ENCODE data around the gene RNF181. TPM values are rescaled to one million over a fixed set of nuclear protein-coding genes. Genes with fewer than 3 reads are reported as not detected.

RNF181 gene
- total RNA-seq, 1 experiment from 2014 or later, result 156 TPM

DNA sequence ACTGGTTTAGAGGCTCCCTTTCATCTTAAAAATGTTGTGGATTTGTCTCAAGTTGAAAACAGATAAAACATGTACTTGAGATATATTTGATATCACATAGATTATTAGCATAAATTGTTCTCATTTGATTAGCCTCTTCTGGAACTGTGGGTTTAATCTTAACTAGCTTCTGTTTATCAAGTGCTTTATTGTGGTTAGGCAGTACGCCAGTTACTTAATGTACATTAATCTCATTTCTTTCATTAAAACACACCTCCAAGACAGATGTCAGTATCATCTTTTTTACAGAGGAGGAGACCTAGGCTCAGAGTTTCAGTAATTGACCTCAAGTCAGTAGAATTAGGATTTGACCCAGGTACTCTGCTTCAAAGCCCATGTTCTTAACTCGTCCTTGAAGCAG is 50.6 kb downstream of the RNF181 start:
- TF ChIP-seq TCF7L2 (IDR thresholded peaks at IDR 0.05; ENCODE audit: low read depth, low read length) (no peak), SIN3A (IDR thresholded peaks at IDR 0.05; ENCODE audit: borderline replicate concordance, insufficient read depth, low read depth, low read length) (no peak), POLR2AphosphoS5 (IDR thresholded peaks at IDR 0.05; ENCODE audit: low read depth, low read length) (no peak)
- TF ChIP-seq, protein P1, sequence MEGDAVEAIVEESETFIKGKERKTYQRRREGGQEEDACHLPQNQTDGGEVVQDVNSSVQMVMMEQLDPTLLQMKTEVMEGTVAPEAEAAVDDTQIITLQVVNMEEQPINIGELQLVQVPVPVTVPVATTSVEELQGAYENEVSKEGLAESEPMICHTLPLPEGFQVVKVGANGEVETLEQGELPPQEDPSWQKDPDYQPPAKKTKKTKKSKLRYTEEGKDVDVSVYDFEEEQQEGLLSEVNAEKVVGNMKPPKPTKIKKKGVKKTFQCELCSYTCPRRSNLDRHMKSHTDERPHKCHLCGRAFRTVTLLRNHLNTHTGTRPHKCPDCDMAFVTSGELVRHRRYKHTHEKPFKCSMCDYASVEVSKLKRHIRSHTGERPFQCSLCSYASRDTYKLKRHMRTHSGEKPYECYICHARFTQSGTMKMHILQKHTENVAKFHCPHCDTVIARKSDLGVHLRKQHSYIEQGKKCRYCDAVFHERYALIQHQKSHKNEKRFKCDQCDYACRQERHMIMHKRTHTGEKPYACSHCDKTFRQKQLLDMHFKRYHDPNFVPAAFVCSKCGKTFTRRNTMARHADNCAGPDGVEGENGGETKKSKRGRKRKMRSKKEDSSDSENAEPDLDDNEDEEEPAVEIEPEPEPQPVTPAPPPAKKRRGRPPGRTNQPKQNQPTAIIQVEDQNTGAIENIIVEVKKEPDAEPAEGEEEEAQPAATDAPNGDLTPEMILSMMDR (IDR thresholded peaks at IDR 0.05), result no peak
- TF ChIP-seq, protein P2, sequence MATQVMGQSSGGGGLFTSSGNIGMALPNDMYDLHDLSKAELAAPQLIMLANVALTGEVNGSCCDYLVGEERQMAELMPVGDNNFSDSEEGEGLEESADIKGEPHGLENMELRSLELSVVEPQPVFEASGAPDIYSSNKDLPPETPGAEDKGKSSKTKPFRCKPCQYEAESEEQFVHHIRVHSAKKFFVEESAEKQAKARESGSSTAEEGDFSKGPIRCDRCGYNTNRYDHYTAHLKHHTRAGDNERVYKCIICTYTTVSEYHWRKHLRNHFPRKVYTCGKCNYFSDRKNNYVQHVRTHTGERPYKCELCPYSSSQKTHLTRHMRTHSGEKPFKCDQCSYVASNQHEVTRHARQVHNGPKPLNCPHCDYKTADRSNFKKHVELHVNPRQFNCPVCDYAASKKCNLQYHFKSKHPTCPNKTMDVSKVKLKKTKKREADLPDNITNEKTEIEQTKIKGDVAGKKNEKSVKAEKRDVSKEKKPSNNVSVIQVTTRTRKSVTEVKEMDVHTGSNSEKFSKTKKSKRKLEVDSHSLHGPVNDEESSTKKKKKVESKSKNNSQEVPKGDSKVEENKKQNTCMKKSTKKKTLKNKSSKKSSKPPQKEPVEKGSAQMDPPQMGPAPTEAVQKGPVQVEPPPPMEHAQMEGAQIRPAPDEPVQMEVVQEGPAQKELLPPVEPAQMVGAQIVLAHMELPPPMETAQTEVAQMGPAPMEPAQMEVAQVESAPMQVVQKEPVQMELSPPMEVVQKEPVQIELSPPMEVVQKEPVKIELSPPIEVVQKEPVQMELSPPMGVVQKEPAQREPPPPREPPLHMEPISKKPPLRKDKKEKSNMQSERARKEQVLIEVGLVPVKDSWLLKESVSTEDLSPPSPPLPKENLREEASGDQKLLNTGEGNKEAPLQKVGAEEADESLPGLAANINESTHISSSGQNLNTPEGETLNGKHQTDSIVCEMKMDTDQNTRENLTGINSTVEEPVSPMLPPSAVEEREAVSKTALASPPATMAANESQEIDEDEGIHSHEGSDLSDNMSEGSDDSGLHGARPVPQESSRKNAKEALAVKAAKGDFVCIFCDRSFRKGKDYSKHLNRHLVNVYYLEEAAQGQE (IDR thresholded peaks at IDR 0.05; ENCODE audit: insufficient read depth in 1 of 2, low read depth in 2 of 2, low read length in 1 of 2), result no peak
- ChIA-PET CTCF (interaction anchor here (0.6 kb wide), 1 partner anchor 225 kb away, joined by 3 read pairs; no protein-coding TSS in a partner anchor), POLR2A (no interaction called here)
- no peak overlapping the region for H3K4me3 ChIP-seq (ENCODE audit: low read depth in 2 of 2, low read length in 2 of 2)
- no peak overlapping the region for H3K27ac ChIP-seq (ENCODE audit: low read length)
- no peaks in the 10 kb centered on the region for H3K27me3 ChIP-seq (ENCODE audit: control insufficient read depth, insufficient read depth, low read length)
- in situ Hi-C loops (cut with HindIII; ENCODE audit: low pct_unique_long_range_greater_than_20kb, low sequenced_read_pairs) (no loop called here), intact Hi-C loops (cut with micrococcal nuclease; ENCODE audit: unreplicated experiment) (no loop called here)
- ATAC-seq (no peak), DNase-seq (ENCODE audit: low read depth, low spot score) (no peak)
- H3K4me1 ChIP-seq (ENCODE audit: control insufficient read depth, insufficient read depth, low read length), result no peaks in the 10 kb centered on the region
- no peaks in the 10 kb centered on the region for H3K9me3 ChIP-seq (ENCODE audit: control insufficient read depth, insufficient read depth, low read depth, low read length)
- BruUV-seq (replicated peaks), result TSS peak; percentile 33
- peaks cover 48% of the 10 kb centered on the region for H3K36me3 ChIP-seq (ENCODE audit: control insufficient read depth, insufficient read depth, low read length)

Other genes with a start within 250 kb of the RNF181 start
- gene RETSAT, start 241.2 kb upstream of the RNF181 start, total RNA-seq (2021; ENCODE audit: unreplicated experiment), result 50.9 TPM
- gene ELMOD3, start 241.0 kb upstream of the RNF181 start, total RNA-seq (2021; ENCODE audit: unreplicated experiment), result 14.8 TPM
- 202 TPM for gene CAPG, start 185.4 kb upstream of the RNF181 start, total RNA-seq (2021; ENCODE audit: unreplicated experiment)
- 3.3 TPM for gene SH2D6, start 177.0 kb upstream of the RNF181 start, total RNA-seq (2021; ENCODE audit: unreplicated experiment)
- gene MAT2A, start 56.6 kb upstream of the RNF181 start, total RNA-seq (2021; ENCODE audit: unreplicated experiment), result 547 TPM
- 64.1 TPM for gene GGCX, start 34.3 kb upstream of the RNF181 start, total RNA-seq (2021; ENCODE audit: unreplicated experiment)
- 93.2 TPM for gene VAMP8, start 18.2 kb upstream of the RNF181 start, total RNA-seq (2021; ENCODE audit: unreplicated experiment)
- gene VAMP5, start 11.3 kb upstream of the RNF181 start, total RNA-seq (2021; ENCODE audit: unreplicated experiment), result 21.3 TPM
- 30.4 TPM for gene TMEM150A, start 7.0 kb downstream of the RNF181 start, total RNA-seq (2021; ENCODE audit: unreplicated experiment)
- 23.7 TPM for gene C2orf68, start 16.3 kb downstream of the RNF181 start, total RNA-seq (2021; ENCODE audit: unreplicated experiment)
- 78.6 TPM for gene USP39, start 20.4 kb downstream of the RNF181 start, total RNA-seq (2021; ENCODE audit: unreplicated experiment)
- 5.6 TPM for gene SFTPB, start 72.5 kb downstream of the RNF181 start, total RNA-seq (2021; ENCODE audit: unreplicated experiment)
- not detected for gene GNLY, start 98.6 kb downstream of the RNF181 start, total RNA-seq (2021; ENCODE audit: unreplicated experiment)
- gene ATOH8, start 158.2 kb downstream of the RNF181 start, total RNA-seq (2021; ENCODE audit: unreplicated experiment), result 3.8 TPM

Data from Panc1 (cell line).